ENCODE measurements around the gene CDIPT.
A peak's percentile ranks its signal among the peaks of the same experiment; 100 is the strongest.
"Not testable (repeated sequence)": the region's sequence is repeated elsewhere in the genome, so short reads cannot be mapped to it uniquely, and the experiment has no call there.

Gene CDIPT

DNA sequence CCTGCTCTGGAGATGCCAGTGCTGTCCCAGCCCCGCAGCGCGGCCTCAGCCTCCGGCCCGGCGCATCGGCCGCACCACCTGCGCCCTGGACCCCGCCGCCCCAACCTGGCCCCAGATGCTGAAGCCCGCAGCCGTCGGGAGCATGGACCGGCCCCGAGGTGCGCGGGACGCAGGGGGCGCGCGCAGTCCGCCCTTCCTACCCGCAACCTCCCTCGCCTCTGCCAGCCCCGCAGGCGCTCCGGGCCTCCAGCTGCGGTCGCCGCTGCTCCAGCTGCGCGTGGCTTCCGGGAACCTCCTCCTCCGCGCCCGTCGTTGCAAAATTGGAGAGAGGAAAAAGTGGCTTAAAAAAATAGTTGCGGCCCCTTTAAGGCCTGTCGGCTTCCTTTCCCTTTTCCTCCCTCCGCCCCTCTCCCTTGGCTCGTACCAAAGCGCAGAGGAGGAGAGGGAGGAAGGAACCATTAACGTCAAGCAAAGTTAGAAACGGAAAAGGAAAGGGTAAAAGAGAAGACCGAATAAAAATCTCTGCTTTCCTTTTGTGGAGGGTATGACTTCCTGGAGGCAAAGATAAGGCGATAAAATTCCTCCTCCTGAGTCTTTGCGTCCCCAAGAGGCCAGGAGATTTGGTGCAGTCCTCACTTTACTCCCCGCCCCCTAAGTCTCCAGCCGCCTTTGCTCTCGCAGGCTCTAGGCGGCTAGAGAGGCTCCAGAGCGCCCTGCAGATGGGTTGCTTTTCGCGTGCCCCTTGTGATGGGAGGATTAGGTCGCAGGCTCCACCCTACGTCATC lies at the start of gene CDIPT:
Gene CDIPT (minus strand): TSS at position 343 of the 785 bp plus-strand sequence. CDS start 369 bp downstream, outside the sequence.
- peak; percentile 90 to 93 for DNase-seq

DNA sequence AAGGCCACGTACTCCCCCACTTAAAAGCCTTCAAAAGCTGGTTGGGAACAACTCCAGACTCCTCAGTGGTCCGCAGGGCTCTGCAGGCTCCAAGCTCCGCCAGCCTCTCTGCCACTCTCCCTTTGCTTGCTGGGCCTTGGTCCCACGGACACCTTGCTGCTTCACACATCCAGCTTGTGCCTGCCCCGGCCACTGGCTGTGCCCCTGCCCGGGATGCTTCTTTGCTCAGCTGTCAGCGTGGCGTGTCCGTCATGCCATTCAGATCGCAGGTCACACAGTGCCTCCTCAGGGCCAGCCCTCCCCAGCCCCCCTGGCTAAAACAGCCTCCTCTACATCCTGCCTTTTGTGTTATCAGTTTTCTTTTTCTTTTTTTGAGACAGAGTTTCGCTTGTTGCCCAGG lies 49.1 kb upstream of the CDIPT start:
- no peak for DNase-seq

GRCh38 chr16:29911676-29912010 lies 48.6 kb upstream of the CDIPT start:
- no peak for DNase-seq

- no peak for DNase-seq
Observed at GRCh38 chr16:29910819-29911675, 48.0 kb upstream of the CDIPT start.

GRCh38 chr16:29909851-29910250 lies 46.8 kb upstream of the CDIPT start:
- DNase-seq, result not testable (repeated sequence)

GRCh38 chr16:29909391-29909790 lies 46.4 kb upstream of the CDIPT start:
- DNase-seq, result peak; percentile 14 to 21

DNA sequence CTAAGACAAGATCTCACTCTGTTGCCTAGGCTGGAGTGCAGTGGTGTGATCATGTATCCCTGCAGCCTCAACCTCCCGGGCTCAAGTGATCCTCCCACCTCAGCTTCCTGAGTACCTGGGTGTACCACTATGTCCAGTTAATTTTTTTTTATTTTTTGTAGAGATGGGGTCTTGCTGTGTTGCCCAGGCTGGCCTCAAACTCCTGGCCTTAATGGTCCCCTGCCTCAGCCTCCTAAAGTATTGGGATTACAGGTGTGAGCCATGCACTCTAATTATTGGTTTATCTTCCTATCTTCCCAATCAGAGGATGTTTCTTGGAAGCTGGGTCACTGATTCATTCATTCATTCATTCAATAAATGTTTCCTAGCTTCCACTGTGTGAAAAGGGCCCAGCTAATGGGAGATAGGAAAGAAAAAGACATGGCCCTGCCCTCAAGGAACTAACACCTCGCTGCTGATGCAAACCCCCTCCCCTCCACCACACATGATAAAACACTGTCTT lies 45.7 kb upstream of the CDIPT start:
- DNase-seq, result no peak

DNA sequence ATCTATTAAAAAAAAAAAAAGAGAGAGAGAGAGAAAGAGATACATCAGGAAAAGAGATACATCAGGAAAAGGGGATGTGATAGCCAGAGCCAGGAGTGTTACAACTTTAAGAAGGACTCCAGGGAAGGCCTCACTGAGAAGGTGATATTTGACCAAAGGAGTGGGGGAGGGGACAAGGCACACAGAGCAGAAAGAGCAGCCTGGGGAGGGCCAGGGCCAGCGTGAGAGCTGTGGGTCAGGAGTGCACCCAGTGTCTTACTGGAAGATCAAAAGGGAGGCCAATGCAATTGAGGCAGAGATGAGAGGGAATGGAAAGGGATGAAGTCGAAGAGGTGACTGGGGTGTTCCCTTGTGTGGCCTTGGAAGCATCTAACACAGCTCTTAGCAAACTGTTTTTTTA lies 44.9 kb upstream of the CDIPT start:
- no peak for DNase-seq

- DNase-seq, result no peak
Observed at GRCh38 chr16:29906520-29907244, 43.7 kb upstream of the CDIPT start.

DNA sequence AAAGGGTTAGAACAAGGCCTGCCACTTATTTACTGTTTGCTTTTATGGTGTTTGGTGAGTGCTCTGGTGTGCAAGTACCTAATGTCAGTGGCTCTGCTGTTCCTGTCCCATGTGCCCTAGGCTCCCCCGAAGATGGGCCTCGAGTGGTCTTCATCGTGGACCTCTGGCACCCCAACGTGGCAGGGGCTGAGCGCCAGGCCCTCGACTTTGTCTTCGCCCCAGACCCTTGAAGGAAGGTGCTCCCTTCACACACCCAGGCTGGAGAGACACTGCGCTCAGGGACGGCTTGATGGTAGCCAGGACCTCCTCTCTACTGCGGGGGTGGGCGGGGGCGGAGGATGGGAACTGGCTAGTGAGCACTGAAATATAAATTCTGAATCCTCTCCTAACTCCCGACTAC lies 42.6 kb upstream of the CDIPT start:
- DNase-seq, result no peak

GRCh38 chr16:29904947-29905346 lies 41.9 kb upstream of the CDIPT start:
- no peak for DNase-seq

DNA sequence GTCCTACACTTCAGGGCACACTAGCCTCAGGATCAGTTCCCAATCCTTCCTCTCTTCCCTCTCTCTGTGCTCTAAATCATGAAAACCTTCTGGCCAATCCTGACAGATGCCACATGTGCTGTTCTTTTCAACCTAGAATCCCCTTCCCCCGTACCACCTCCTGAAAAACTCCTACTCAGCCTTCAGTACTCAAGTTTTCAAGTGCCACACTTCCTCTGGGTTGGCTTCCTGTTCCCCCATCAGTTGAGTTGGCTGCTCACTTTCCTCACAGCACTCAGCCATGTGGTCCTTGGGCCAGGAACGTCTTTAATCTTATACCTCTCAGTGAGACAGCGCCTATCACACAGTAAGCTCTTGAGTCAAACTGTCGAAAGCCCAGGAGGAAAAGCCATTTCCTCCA lies 40.6 kb upstream of the CDIPT start:
- DNase-seq, result no peak

DNA sequence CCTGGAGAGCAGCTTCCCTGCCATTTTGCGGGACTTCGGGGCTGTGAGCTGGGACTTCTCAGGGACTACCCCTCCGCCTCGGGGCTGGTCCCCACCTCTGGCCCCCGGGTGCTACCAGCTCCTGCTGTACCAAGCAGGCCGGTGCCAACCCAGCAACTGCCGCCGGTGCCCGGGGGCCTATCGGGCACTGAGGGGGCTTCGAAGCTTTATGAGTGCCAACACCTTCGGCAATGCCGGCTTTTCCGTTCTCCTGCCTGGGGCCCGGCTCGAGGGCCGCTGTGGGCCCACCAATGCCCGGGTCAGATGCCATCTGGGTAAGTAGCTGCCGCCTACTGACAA lies 38.5 kb upstream of the CDIPT start:
- no peak for DNase-seq

DNA sequence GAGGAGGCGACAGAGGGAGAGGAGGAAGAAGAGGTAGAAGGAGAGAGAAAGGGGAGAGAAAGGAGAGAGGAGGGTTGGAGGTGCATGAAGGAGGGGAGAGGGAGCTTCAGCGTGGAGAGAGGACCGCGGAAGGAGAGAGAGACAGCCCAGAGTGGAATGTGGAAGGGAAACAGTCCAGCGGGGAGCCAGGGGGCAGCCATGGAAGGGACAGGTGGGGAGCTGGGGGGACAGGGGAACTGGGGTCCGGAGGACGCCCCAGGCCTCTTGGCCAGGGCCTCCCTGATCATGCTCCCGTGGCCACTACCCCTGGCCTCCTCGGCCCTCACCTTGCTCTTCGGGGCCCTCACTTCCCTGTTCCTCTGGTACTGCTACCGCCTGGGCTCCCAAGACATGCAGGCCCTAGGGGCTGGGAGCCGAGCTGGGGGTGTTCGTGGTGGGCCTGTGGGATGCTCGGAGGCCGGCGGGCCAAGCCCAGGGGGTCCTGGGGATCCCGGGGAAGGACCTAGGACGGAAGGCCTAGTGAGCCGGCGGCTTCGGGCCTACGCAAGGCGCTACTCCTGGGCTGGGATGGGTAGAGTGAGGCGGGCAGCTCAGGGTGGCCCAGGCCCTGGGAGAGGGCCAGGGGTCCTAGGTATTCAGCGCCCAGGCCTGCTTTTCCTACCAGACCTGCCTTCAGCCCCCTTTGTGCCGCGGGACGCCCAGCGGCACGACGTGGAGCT lies 38.0 kb upstream of the CDIPT start:
- DNase-seq, result no peak

GRCh38 chr16:29900102-29900887 lies 37.3 kb upstream of the CDIPT start, which contains the start of gene ASPHD1:
ASPHD1 (plus strand) TSS chr16:29900488; CDS start chr16:29900972, 484 bp downstream.
- peak; percentile 45 to 49 for DNase-seq

GRCh38 chr16:29899516-29900101 lies 36.6 kb upstream of the CDIPT start, which contains the start of gene SEZ6L2:
SEZ6L2 (minus strand) TSS chr16:29899550; CDS start chr16:29899019, 531 bp downstream.
- DNase-seq, result no peak

DNA sequence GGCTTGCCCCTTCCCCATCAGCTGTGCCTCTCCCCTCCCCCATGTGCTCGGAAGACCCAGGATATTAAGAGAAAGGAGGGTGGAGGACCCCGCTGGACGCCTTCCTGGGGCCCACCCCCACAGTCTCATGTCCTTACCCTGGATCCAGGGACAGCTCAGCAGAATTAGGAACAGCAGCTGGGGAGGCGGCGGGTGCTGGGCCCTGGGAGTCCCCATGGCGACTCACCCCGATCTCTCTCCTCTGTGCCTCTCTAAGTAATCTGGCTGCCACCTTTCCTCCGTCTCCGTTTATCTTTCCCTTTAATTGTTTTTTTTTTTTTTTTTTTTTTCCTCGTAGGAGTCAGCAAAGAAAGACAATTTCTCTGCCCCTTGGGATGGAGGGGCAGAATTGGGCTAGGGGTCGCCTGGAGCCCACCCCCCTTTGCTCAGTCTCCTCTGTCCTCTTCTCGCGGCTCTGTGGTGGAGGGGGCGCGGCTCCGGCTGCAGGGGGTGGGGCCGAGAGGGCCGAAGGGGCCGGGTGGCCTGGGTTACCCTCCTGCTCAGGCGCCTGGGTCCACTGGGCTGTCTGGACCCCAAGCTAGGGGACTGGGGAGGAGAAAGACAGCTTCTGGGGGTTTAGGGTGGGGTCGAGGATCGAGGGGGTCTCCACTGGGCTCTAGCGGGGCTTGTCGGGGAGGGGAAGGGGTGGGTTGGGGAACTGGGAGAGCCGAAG lies 35.9 kb upstream of the CDIPT start:
- DNase-seq, result no peak

DNA sequence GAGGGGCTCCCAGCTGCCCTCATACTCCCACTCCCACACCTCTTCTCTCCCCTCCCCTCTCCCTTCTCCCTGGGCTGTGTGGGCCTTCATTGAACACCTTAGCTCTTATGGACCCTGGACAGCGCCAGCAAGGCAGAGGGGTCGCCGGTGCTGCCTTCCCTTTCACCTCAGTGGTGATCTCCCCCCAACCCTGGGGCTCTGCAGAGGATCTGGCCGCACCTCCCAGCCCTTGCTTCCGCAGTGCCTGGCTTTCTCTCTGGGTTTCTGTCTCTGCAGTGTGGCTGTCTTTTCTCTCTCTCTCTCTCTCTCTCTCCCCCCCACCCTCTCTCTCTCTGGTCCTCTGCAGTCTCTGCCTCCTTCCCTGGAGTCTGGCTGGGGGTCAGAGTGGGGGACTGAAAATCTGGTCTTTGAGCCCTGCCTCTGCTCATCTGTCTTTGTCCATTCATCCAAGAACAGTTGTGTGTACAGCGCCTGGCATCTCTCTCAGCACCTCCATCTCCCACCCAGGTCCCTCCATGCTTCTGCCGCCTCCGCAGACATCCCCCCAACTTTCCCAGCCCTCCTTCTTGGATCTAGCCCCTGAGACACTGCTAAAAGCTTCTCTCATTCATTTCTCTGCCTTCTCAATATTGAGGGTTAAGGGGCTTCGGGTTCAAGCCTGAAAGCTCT lies 35.2 kb upstream of the CDIPT start:
- no peak for DNase-seq

DNA sequence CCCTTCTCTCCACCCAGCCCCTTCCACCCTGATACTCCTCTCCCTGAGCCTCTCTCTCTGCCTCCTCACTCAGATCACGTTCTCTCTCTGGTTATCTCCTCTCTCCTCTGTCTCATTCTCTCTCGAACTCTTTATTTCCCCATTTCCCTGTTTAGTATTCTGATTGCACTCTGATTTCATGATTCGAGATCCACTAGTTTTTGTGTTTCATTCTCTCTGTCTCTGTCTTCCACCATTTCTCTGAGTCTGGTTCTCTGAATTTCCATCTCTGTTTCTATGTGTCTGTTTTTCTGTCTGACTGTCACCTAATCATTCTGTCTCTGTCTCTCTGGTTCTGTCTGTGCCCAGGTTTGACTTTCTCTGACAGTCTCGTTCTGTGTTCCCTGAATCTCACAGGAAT lies 34.3 kb upstream of the CDIPT start:
- DNase-seq, result no peak

DNA sequence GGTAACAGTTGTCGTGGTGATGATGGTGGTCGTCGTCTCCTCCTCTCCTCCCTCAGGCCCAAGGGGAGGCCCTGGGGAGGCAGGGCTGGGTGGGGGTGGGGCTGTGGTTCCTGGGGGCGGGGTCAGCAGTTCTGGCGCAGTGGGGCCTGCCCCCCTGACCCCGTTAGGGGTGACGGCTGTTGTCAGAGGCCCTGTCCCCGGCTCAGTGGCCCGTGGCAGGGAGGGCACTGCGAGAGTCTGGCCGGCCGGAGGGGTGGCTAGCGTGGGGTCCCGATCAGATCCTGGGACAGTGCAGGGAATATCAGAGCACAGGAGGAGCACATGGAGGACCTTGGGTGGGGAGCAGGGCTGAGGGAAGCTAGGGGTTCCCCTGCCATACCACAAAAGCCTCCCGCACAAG lies 33.8 kb upstream of the CDIPT start:
- DNase-seq, result no peak

Measured in AML-193 (cell line).